A673 (cell line): ENCODE data around the gene SATB2.

Experiments
- EZH2 ChIP-seq: fragments of 200-600 bp; sonication (generic); IDR thresholded peaks from 2 replicates; pipeline ENCODE4 v1.6.1; 2017; ENCODE audit warnings: borderline replicate concordance, low read depth, mild to moderate bottlenecking, mixed read lengths, antibody characterized with exemption, low read length; ENCODE audit not compliant: poor library complexity, severe bottlenecking
- TF ChIP-seq, protein P1 (sequence below): fragments of 300-800, 200-600 bp; sonication (generic); conservative IDR thresholded peaks from 2 replicates; pipeline ENCODE4 v1.5.1; 2017; ENCODE audit warnings: low read depth, mild to moderate bottlenecking, antibody characterized with exemption, low read length, moderate library complexity, mixed read lengths

DNA sequence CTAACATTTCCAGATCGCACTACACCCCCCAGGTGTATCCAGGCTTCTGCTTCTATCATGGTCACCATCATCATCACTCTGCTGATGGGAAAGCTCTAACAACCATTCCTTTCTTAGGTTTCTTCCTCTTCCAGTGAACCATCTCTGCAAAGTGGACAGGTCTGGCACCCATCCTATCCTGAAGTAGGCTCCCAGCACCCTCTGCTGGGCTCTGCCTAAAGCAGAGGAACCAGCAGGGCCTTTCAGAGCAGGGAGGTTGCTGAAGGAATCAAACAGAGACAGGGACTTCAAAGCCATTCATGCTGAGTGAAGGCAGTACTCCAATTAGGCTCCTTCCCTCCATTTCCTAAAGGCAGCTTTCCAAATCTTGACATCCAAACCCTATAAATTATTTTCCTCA, 27.2 kb upstream of the SATB2 start:
- TF ChIP-seq, protein P1, sequence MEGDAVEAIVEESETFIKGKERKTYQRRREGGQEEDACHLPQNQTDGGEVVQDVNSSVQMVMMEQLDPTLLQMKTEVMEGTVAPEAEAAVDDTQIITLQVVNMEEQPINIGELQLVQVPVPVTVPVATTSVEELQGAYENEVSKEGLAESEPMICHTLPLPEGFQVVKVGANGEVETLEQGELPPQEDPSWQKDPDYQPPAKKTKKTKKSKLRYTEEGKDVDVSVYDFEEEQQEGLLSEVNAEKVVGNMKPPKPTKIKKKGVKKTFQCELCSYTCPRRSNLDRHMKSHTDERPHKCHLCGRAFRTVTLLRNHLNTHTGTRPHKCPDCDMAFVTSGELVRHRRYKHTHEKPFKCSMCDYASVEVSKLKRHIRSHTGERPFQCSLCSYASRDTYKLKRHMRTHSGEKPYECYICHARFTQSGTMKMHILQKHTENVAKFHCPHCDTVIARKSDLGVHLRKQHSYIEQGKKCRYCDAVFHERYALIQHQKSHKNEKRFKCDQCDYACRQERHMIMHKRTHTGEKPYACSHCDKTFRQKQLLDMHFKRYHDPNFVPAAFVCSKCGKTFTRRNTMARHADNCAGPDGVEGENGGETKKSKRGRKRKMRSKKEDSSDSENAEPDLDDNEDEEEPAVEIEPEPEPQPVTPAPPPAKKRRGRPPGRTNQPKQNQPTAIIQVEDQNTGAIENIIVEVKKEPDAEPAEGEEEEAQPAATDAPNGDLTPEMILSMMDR: peak; percentile 48
- no peak for TF ChIP-seq EZH2
